Cerebellar cortex (tissue), 1 donor: ENCODE results near the gene LMAN1L.
"Not testable (repeated sequence)": the region's sequence is repeated elsewhere in the genome, so short reads cannot be mapped to it uniquely, and the experiment has no call there.

ENCODE experiments used
- DNase-seq: peaks from one replicate; pipeline ENCODE4 v3.0.0-alpha.2; 2015; ENCODE audit warnings: low spot score

Gene LMAN1L

DNA sequence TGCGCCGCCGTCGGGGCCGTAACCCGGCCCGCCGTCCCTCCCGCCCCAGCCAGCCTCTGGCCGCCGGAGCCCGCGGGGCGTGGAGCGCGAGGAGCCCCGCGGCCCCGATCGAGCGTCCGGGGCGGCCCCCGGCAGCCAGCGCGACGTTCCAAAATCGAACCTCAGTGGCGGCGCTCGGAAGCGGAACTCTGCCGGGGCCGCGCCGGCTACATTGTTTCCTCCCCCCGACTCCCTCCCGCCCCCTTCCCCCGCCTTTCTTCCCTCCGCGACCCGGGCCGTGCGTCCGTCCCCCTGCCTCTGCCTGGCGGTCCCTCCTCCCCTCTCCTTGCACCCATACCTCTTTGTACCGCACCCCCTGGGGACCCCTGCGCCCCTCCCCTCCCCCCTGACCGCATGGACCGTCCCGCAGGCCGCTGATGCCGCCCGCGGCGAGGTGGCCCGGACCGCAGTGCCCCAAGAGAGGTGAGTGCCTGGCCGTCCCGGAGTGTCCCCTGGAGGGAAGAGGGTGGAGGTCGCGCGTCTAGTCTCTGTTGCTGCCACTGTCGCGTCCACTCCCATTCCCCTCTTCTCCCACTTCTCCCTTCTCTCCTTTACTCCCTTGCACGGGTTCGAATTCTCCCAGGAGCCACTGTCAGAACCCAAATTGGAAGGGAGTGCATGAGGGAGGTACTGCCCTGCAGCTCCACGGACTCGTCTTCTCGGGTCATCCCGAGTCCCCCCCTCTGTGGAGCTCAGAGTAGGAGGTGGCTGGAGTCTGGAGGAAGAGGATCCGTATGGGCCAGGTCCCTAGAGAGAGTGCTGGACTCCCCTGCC is 30.2 kb upstream of the LMAN1L start:
- no peak for DNase-seq

DNA sequence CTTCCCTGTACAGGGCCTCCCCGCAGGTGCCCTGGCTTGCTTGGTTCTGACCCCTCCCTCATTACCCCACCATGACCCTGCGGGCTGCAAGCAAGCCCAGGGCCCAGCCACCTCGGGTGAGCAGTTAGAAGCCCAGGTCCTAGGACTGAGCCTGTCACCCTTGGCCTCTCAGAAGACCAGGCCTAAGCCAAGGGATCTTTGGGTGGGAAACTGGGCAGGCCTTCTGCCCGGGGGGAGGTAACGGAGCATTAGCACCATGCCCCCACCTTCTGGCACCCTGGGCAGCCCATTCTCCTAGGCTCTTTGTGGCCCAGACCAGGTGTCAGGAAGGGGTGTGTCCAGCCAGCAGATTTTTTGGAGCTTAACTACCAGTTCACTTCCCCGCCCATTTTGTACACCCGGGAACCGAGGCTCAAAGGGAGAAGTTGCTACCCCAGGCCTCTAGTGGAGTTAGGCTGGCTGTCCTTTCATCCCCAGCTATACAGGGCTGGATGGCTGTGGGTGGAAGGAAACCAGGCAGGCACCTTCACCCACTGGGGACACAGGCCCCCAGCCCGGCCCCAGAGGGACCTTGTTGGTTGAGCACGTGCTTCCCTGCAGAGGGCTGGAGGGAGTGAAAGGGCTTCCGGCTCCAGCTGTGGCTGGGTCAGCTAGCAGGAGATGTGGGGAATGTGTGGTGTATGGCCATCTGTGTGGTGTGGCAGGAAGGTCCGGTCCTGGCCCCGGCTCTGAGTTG is 29.4 kb upstream of the LMAN1L start:
- no peak for DNase-seq

DNA sequence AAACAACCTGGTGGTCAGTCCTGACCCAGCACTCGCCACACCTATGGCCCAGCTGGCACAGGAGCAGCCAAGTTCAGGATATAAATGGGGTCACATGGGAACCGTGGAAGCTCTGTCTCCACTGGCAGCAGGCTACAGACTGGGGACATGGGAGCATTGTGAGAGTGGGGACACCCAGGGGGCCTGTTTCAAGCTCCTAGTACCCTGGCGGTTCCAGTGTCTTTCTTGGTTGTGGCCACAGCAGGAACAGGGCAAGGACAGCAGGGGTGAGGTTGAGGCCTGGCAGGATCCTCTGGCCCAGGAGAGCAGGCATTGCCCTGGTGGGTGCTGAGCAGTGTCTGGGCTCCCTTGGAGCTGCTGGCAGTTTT is 28.8 kb upstream of the LMAN1L start:
- DNase-seq: no peak

DNA sequence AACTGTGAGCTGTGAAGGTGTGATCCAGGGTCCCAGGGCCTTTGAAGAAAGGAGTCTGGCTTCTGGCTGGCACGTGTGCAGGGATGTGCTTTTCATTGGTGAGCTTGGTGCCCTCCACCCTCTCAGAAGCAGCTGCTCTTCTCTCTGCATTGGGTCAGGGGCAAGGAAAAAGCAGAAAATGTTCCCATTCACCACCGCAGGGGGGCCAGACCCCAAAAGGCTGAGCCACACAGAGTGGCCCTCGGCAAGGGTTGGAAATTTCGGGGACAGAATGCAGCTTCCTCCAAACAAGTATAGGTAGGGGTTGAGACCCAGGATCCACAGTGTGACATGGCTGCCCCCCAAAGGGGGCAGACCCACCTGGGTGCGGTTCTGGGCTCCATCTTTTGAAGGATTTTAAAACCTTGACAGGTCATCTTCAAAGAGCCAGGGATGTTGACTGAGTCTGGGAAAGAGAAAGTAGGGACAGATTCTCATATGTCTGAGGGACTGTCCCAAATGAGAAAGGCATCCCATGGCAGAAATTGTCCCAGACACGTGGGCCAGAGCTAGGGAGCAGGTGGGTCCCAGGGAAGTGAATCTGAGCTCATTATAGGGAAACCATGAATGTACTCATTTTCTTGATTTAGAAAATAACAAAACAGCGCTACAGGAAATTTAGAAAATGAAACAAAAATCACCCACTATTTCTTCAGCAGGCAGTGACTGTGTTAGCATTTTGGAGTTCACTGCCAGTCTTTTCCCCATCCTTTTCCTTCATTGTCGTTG is 28.0 kb upstream of the LMAN1L start:
- no peak for DNase-seq

DNA sequence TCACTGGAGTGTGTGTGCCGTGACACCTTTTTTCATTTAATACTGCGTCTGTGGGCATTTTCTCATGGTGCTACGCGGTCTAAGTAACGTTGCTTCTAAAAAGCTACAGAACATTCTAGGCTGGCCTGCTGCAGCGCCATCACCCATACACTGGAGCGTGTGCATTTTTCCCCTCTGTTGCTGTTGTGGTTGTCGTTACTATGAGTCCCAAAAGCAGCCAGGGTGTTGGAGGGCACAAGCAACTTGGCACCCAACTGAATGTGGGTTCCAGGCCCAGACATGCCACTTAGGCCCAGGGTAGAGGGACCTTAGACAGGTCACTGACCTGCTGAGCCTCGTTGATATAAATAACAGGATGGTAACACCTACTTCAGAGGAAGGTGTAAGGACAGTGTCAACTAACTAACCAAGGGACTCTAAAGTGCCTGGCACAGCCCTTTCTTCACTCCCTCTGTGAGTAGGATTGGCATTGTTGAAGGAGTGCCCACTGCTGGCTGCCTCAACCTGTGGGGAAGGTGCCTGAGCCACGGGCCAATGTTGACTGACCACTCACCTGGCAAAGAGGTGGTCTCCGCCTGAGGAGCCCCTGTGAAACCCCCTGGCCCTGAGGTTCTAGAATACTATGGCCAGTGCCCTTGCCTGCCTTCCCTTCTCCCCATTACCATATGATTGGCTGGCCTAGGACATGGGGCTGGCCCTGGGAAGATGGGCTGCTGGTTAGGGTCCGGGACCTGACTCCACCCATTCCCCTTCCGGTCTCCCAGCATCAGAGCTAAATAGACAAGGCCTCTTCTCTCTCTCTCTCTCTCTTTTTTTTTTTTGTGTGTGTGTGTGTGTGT is 27.2 kb upstream of the LMAN1L start:
- DNase-seq: no peak

DNA sequence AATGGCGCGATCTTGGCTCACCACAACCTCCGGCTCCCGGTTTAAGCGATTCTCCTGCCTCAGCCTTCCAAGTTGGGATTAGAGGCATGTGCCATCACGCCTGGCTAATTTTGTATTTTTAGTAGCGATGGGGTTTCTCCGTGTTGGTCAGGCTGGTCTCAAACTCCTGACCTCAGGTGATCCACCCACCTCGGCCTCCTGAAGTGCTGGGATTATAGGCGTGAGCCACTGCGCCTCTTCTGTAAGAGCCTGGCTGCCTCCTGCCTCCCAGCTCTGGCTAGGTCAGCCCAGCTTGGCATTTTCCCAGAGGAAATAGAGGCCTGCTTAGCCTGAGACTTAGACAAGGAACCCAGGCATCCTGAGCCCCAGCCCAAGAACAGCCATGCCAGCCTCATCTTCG is 26.6 kb upstream of the LMAN1L start:
- DNase-seq: not testable (repeated sequence)

DNA sequence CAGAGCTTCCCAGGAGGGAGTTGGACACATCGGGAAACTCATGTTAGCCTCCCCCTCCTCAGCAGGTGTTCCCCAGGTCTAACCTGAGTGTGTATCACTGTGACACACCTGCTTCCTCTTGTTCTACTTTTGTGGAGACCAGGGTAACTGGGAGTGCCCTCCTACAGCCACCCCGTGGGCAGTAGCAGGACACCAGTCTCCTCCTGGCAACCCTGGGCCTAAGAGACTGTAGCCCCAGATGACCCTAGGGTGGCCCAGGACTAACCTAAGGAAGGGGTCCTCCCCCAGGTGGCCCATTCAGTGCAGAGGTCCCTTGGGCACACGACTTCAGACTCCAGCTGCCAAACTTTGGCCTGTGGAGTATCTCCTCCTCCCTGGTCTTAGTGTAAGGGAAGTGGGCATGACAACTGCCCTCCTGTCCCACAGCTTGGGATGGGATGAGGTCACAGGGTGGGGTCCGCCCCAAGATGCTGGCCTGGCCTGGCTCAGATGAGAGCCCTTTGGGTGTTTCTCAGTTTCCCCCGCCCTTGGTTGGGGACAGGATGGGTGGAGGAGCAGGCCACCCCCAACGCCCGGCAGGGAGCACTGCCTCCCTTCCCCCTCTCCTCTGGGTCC is 26.0 kb upstream of the LMAN1L start:
- no peak for DNase-seq

DNA sequence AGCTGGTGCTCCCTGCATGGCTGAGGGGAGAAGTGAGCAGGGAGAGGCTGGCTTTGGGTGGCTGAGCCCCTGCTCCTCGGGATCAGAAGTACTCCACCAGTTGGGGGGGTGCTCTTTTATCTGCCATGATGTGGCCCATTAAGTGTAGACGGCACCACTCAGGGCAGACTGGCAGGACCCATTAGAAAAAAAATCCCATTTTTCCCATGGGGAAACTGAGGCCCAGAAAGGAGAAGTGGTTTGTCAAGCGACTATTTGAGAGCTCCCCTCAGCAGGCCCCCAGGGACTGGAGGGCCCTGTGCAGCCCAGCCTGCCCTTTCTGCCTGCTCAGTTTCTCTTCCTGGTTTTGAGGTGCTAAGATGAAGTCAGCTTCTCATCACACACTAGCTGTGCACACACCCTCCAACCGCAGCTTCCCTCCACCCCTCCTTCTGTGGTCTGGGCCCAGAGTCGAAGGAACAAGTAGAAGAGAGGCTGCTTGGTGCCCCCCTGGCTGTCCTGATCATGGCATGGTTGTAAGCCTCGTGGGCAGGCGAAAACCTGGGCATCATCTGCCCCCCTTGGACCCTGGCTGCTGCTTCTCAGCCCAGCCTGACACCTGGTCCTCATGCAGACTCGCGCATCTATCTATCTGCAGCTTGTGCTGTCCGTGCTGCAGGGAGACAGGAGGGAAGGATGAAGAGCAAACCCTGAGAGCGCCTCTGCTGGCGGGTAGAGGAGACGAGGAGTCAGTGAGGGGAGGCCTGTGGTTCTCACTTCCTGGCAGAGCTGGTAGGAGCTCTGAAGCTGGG is 25.2 kb upstream of the LMAN1L start:
- DNase-seq: peak; percentile 88

DNA sequence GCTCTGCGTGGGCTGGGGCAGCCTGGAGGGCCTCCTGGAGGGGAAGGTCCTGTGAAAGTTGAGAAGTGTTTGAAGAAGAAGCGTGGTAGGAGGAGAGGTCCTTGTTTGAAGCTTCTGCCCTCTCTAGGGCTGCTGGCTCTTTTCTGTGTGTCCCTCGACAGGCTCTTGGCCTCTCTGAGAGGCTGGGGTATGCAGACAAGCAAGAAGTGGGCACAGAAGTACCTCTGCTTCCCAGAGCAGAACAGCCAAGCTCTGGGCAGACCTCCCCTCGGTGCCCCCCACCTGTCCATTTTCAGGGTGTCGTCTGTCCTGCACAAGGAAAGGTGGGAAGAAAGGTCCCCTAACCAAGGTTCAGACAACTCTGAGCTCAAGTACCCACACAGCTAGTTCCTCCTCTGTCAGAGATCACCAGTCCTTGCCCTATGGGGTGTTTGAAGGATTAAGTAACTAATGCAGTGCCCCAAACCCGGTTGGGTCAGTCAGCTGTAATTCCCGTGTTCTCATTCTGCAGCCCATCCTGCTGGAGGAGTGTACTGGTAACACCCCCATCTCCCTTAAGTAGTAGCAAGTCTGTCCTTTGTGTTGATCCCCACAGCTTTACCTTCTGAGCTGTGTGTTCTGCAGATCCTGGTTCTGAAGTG is 24.5 kb upstream of the LMAN1L start:
- DNase-seq: no peak

DNA sequence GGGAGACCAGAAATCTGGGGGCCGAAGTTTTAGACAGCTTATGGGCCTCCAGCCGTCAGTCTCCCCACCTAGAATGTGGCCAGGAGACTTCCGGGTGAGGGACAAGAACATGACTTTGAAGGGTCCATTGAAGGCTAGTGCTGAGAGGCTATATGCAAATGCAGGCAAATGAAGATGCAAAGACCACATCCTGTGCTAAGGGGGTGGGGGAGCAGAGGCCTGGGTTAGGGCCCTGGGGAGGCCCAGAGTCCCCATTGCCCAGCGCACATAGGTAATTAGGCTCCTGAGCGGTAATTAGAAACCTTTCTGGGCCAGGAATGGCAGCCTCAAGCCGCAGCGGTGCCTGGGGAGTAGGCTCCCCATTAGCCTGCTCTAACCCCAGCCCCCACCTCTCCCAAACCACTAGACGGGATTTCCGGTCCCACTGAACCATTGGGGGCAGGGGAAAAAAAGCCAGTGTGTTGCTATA is 23.9 kb upstream of the LMAN1L start:
- no peak for DNase-seq

DNA sequence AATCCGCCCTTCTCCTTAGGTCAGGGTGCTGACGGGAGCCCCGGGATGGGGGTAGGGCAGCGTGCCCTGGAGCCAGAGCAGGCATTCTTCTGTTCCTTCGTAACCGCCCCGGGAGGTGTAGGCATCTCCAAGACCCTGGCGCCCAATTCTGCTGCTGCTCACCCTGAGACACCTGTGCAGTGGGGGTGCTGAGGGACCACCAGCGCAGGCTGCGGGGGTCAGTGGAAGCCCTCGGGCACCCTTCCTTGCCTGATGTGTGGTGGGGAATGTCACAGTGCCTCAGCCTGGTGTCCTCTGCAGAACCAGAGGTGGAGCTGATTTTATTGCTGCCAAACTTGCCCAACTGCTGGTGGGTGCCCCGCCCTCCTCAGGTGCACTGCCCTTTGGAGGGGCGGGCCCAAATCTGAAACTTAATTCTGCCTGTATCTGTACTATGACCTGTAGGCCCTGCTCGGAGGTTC is 23.4 kb upstream of the LMAN1L start:
- no peak for DNase-seq

DNA sequence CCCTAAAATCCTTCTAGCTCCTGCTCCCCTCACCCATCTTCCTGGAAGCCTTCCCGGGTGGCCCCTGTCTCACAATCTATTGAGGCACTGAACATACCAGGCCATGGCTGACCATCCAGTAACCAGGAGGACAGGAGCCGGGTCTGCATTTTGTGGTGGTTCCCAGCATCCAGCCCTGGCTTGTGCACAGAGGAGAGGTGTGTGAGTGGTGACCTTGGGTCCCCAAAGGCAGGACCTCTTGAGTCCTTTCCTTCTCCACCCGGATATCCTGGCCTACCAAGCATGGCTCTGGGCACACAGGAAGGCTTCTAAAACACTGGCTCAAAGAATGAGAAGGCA is 22.9 kb upstream of the LMAN1L start:
- DNase-seq: no peak

DNA sequence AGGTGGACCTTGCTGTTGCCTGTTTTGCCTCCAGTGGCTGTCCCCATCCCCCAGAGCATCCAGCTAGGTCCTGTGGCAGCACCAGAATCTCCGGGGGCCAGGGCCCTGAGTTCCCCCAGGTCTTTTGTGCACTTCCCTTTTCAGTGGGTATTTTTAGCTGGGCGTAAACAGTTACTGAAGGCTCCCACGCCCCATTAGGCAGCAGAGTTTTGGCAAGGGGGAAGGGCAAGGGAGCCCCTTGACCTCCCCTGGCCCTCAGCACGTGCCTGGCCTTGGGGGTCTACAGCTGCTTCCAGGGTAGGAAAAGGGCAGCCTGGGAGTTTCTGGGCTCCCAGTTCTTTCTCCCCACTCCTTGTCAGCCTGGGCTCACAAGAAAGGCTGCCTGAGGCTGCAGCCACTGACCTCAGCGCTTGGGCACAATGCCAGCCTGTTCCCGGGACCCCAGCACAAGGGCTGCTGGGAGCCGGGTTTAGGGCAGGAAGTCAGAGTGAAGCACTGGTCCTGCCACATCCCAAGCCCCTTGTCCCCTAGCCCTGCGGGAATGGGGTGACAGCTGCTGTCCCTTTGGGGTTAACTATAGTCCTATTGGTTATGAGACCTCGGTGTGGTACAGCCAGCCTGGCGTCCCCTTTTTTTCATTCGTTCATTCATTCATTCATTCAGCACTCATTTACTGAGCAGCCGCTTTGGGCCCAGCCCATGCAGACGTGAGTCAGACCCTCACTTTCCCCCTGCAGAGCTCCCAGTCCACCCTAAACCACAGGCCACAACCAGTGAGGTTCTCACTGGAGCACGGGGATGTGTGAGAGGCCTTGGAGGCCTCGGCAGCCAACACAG is 22.3 kb upstream of the LMAN1L start:
- no peak for DNase-seq

DNA sequence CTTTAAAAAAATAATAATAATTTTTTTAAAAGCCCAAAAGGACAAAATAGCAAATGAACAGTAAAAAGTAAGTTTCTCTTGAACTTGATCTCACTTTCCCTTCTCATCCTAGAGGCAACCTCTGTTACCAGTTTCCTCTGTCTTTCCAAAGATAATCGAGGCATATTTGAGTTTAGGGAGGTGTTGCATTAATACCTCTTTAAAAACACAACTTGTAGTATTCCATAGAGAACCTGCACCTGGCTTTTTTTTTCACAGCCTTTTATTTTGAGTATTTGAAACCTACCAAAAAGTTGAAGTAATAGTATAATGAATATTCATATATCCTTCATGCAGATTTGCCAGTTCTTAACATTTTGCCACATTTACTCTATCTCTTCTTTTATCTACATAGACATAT is 21.6 kb upstream of the LMAN1L start:
- DNase-seq: no peak

DNA sequence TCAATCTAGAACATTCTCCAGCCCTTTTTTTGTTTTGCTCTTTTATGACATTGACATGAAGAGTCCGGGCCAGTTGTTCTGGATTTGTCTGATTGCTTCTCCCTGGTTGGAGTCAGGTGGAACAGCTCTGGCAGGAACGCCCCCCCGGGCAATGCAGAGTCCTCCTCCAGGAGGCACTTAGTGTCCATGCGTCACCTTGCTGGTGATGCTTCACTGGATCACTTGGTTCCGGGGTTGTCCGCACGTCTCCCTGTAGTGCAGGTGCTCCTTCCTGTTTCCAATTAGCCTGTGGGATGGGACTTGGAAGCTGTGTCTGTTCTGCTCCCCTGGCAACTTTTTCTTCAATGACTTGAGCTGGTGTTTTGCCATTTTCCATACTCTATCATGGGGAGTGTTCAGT is 21.0 kb upstream of the LMAN1L start:
- DNase-seq: peak; percentile 54

DNA sequence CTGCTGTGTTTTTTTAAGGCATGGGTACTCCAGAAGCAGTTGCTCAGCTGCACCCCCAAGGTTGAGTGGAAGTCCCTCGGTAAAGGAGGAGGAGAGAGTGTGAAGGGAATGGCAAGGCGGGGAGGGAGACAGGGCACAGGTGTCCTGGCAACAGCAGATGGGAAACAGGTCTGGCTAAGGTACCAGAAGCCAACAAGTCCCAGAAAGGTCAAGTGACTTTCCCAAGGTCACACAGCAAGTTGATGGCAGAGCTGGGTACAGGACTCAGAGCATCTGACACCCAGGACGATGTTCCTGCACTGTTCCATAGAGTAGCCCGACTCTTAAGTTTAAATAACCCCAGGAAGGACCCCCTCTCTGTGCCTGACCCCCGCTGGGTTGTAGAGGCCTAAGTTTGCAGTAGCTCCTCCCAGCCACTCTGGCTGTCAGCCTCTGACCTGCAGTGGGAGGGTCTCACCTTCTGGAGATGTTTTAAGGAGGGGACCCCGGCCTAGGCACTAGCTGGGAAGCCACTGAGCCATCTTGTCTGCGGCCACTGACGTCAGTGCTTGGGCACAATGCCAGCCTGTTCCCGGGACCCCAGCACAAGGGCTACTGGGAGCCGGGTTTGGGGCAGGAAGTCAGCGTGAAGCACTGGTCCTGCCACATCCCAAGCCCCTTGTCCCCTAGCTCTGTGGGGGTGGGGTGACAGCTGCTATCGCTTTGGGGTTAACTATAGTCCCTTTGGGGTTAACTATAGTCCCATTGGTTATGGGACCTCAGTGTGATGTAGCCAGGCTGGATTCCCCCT is 20.2 kb upstream of the LMAN1L start:
- DNase-seq: no peak

DNA sequence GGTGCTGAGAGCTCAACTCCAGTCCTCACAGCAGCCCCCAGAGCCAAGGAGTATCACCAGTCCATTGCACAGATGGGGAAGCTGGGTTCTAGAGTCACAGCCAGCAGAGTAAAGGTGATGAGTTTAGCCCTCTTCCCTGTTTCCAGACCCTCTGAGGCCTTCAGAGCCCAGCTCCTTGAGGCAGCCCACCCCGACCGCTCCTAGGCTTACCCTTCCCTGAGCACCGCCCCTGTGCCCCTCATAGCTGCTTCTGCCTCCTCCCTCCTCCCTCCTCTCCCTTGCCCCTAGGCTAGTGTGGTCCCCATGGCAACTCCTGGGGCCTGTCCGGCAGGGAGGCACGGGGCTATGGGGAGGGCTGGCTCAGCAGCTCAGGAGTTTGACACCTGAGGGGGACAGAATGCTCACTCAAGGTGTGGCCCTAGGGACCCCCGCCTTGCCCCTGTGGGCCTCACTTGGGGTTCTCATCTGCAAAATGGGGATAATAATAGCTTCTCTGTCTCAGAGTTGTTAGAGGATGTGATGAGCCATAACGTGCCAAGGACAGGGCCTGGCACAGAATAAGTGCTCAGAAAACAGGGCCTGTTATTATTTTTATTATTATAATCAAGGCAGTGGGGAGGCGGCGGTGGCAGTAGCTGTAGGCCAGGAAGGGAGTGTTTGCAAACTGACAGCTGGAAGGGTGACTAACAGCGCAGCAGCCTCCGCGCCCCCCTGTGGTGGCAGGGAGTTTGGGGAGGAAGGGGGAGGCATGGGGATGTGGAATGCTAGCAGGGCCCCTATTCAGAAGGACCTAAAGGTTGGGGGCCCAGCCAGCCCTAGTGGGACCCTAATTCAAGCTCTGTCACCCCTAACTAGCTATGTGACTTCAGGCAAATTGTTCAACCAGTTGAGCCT is 19.3 kb upstream of the LMAN1L start:
- DNase-seq: no peak
